Lower leg skin (tissue), 3 donors: ENCODE data around the gene MOB4.

Experiments used
- POLR2A ChIP-seq, 2 donors: fragments of 450-650 bp; IDR thresholded peaks; one replicate each; pipeline ENCODE4 v1.6.1; 2016 to 2017; ENCODE audit warnings: antibody characterized with exemption in 2 of 2, mild to moderate bottlenecking in 1 of 2, moderate library complexity in 1 of 2
- TF ChIP-seq, protein P1 (sequence below), 3 donors: fragments of 450-650 bp; IDR thresholded peaks; one replicate each; pipeline ENCODE4 v1.5.1; 2016; ENCODE audit warnings: antibody characterized with exemption in 3 of 3, mild to moderate bottlenecking in 3 of 3, moderate library complexity in 2 of 3

DNA sequence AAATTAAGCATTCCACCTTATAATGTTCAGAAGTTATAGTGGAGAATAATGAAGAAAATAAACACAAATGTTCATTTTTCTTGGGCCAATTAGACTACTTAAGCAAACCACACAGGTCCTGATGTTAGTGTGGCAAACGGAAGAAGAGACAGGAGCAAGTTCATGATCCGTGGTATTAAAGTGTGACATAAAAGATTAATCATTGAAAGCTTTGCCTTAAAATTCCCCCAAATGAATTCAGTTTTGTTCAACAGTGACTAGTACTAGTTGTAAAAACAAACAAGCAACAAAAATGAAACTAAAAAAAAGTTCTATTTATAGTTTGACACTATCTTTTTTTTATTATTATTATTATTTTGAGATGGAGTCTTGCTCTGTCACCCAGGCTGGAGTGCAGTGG, 85.9 kb downstream of the MOB4 start:
- TF ChIP-seq, protein P1, sequence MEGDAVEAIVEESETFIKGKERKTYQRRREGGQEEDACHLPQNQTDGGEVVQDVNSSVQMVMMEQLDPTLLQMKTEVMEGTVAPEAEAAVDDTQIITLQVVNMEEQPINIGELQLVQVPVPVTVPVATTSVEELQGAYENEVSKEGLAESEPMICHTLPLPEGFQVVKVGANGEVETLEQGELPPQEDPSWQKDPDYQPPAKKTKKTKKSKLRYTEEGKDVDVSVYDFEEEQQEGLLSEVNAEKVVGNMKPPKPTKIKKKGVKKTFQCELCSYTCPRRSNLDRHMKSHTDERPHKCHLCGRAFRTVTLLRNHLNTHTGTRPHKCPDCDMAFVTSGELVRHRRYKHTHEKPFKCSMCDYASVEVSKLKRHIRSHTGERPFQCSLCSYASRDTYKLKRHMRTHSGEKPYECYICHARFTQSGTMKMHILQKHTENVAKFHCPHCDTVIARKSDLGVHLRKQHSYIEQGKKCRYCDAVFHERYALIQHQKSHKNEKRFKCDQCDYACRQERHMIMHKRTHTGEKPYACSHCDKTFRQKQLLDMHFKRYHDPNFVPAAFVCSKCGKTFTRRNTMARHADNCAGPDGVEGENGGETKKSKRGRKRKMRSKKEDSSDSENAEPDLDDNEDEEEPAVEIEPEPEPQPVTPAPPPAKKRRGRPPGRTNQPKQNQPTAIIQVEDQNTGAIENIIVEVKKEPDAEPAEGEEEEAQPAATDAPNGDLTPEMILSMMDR (IDR thresholded peaks at IDR 0.05), result no peak
- no peak for TF ChIP-seq POLR2A (IDR thresholded peaks at IDR 0.05)
